Mesodermal cell (in vitro differentiated cells): ENCODE measurements around the gene INPP5B.

Experiments
- H3K27ac ChIP-seq: 2 replicates; pipeline ENCODE4 v1.7.0; 2013; ENCODE audit warnings: mild to moderate bottlenecking, low read depth, low read length, moderate library complexity; ENCODE audit not compliant: severe bottlenecking
- H3K36me3 ChIP-seq: 2 replicates; pipeline ENCODE4 v1.7.1; 2013; ENCODE audit warnings: mild to moderate bottlenecking, low read length, moderate library complexity; ENCODE audit not compliant: control insufficient read depth, insufficient read depth
- H3K4me1 ChIP-seq: one replicate; pipeline ENCODE4 v1.7.1; 2013; ENCODE audit warnings: mild to moderate bottlenecking, low read length; ENCODE audit not compliant: insufficient read depth, control insufficient read depth, poor library complexity, severe bottlenecking
- H3K4me3 ChIP-seq: 2 replicates; pipeline ENCODE4 v1.7.0; 2013; ENCODE audit warnings: low read length, control low read depth, mild to moderate bottlenecking; ENCODE audit not compliant: insufficient read depth, poor library complexity, severe bottlenecking; ENCODE audit errors: extremely low read depth
- H3K9me3 ChIP-seq: 2 replicates; pipeline ENCODE4 v1.7.1; 2013; ENCODE audit warnings: mild to moderate bottlenecking, low read length, moderate library complexity; ENCODE audit not compliant: control insufficient read depth
- WGBS, 2 experiments: methylation state at CpG; one replicate each; pipeline ENCODE4 v1.1.5; 2013; ENCODE audit warnings: missing lambda C conversion rate in 2 of 2; ENCODE audit not compliant: insufficient coverage in 2 of 2; 5-methylcytosine and 5-hydroxymethylcytosine counted together

Gene INPP5B

GRCh38 chr1:37931102-37931360 is 15.8 kb downstream of the INPP5B start:
- no peak overlapping the region for H3K27ac ChIP-seq

GRCh38 chr1:37930246-37931101 is 16.4 kb downstream of the INPP5B start:
- Histone ChIP-seq H3K9me3 (no peaks in the 10 kb centered on the region), H3K4me3 (peak overlapping the region; percentile 66), H3K27ac (no peak overlapping the region), H3K36me3 (peaks cover 23% of the 10 kb centered on the region), H3K4me1 (peaks cover 7% of the 10 kb centered on the region)
- WGBS, 2 experiments, result 83 to 84% methylated on average over 11 of the region's 13 CpGs

More at GRCh38 chr1:37931102-37931360, 15.8 kb downstream of the INPP5B start:
- Histone ChIP-seq H3K9me3 (no peaks in the 10 kb centered on the region), H3K36me3 (peaks cover 18% of the 10 kb centered on the region), H3K4me3 (peak overlapping the region; percentile 66), H3K4me1 (peaks cover 7% of the 10 kb centered on the region)
- 17% methylated on average over 6 of the region's 6 CpGs; no CpG with 5 or more reads in 1 of the 2 experiments for WGBS, 2 experiments

- 94 to 100% methylated on average over 3 to 11 of the region's 13 CpGs for WGBS, 2 experiments
- Histone ChIP-seq H3K9me3 (no peaks in the 10 kb centered on the region), H3K36me3 (peaks cover 38% of the 10 kb centered on the region), H3K4me1 (peaks cover 7% of the 10 kb centered on the region), H3K4me3 (no peak overlapping the region), H3K27ac (no peak overlapping the region)
These were observed 20.6 kb downstream of the INPP5B start for GRCh38 chr1:37926038-37926924.

GRCh38 chr1:37925316-37925715 is 21.5 kb downstream of the INPP5B start:
- 83 to 100% methylated on average over 2 to 3 of the region's 4 CpGs for WGBS, 2 experiments
- H3K9me3 ChIP-seq, result no peaks in the 10 kb centered on the region
- H3K4me1 ChIP-seq, result no peaks in the 10 kb centered on the region
- peaks cover 42% of the 10 kb centered on the region for H3K36me3 ChIP-seq
- H3K27ac ChIP-seq, result no peak overlapping the region
- no peak overlapping the region for H3K4me3 ChIP-seq

- 84% methylated on average over 3 of the region's 3 CpGs; no CpG with 5 or more reads in 1 of the 2 experiments for WGBS, 2 experiments
- Histone ChIP-seq H3K4me3 (no peak overlapping the region), H3K4me1 (no peaks in the 10 kb centered on the region), H3K9me3 (no peaks in the 10 kb centered on the region), H3K36me3 (peaks cover 36% of the 10 kb centered on the region), H3K27ac (no peak overlapping the region)
These were observed 23.3 kb downstream of the INPP5B start for GRCh38 chr1:37923551-37923889.

GRCh38 chr1:37922767-37923550 is 23.9 kb downstream of the INPP5B start:
- Histone ChIP-seq H3K4me1 (no peaks in the 10 kb centered on the region), H3K27ac (no peak overlapping the region), H3K9me3 (no peaks in the 10 kb centered on the region), H3K4me3 (no peak overlapping the region), H3K36me3 (peaks cover 36% of the 10 kb centered on the region)
- 62 to 67% methylated on average over 3 of the region's 4 CpGs for WGBS, 2 experiments

GRCh38 chr1:37919277-37919676 is 27.6 kb downstream of the INPP5B start:
- no peaks in the 10 kb centered on the region for H3K9me3 ChIP-seq
- no peaks in the 10 kb centered on the region for H3K4me1 ChIP-seq
- peaks cover 25% of the 10 kb centered on the region for H3K36me3 ChIP-seq
- H3K27ac ChIP-seq, result no peak overlapping the region
- WGBS, 2 experiments, result 100% methylated on average over 1 of the region's 1 CpG
- H3K4me3 ChIP-seq, result no peak overlapping the region

GRCh38 chr1:37915476-37916093 is 31.3 kb downstream of the INPP5B start:
- Histone ChIP-seq H3K9me3 (peaks cover 3% of the 10 kb centered on the region), H3K4me1 (no peaks in the 10 kb centered on the region), H3K4me3 (no peak overlapping the region), H3K36me3 (peaks cover 16% of the 10 kb centered on the region), H3K27ac (no peak overlapping the region)
- 100% methylated on average over 1 of the region's 2 CpGs; no CpG with 5 or more reads in 1 of the 2 experiments for WGBS, 2 experiments

- WGBS, 2 experiments, result 88 to 90% methylated on average over 1 to 2 of the region's 4 CpGs
- H3K9me3 ChIP-seq, result peaks cover 3% of the 10 kb centered on the region
These were observed 32.0 kb downstream of the INPP5B start for GRCh38 chr1:37914719-37915475.

More at GRCh38 chr1:37914719-37915475, 32.0 kb downstream of the INPP5B start:
- H3K4me1 ChIP-seq, result no peaks in the 10 kb centered on the region
- no peak overlapping the region for H3K4me3 ChIP-seq
- peaks cover 16% of the 10 kb centered on the region for H3K36me3 ChIP-seq
- H3K27ac ChIP-seq, result no peak overlapping the region
